CD4-positive, alpha-beta T cell treated with Interleukin-6 at 100 ng/mL for 8 hours (primary cell): ENCODE data around the gene SWT1.
A peak's percentile ranks its signal among the peaks of the same experiment; 100 is the strongest.

Experiments
- DNase-seq: peaks from one replicate; pipeline ENCODE4 v3.0.0-alpha.2; 2020; ENCODE audit warnings: mixed read lengths, low spot score

SWT1 gene

GRCh38 chr1:185156854-185157598 lies at the start of gene SWT1, which contains the start of gene TRMT1L:
Gene SWT1 (plus strand): TSS chr1:185157167. CDS start chr1:185160842, 3,675 bp downstream.
Gene TRMT1L (minus strand): TSS chr1:185156953. CDS start chr1:185156712, 241 bp downstream.
- peak; percentile 98 for DNase-seq

- DNase-seq, result no peak
Observed at GRCh38 chr1:185108321-185108720, 48.6 kb upstream of the SWT1 start.

GRCh38 chr1:185110145-185110544 lies 46.8 kb upstream of the SWT1 start:
- DNase-seq, result no peak

GRCh38 chr1:185111873-185112272 lies 45.1 kb upstream of the SWT1 start:
- no peak for DNase-seq

GRCh38 chr1:185112356-185112755 lies 44.6 kb upstream of the SWT1 start:
- no peak for DNase-seq

GRCh38 chr1:185129708-185130107 lies 27.3 kb upstream of the SWT1 start:
- no peak for DNase-seq

- DNase-seq, result no peak
Observed at GRCh38 chr1:185132534-185132933, 24.4 kb upstream of the SWT1 start.

GRCh38 chr1:185137896-185138545 lies 18.9 kb upstream of the SWT1 start:
- no peak for DNase-seq

- DNase-seq, result no peak
Observed at GRCh38 chr1:185139246-185139645, 17.7 kb upstream of the SWT1 start.

- DNase-seq, result no peak
Observed at GRCh38 chr1:185144233-185144632, 12.7 kb upstream of the SWT1 start.

GRCh38 chr1:185151215-185151614 lies 5.8 kb upstream of the SWT1 start:
- no peak for DNase-seq

GRCh38 chr1:185152187-185152767 lies 4.7 kb upstream of the SWT1 start:
- no peak for DNase-seq

GRCh38 chr1:185154912-185155513 lies 2.0 kb upstream of the SWT1 start:
- DNase-seq, result no peak

- no peak for DNase-seq
Observed at GRCh38 chr1:185155600-185156287, 1.2 kb upstream of the SWT1 start.

- DNase-seq, result no peak
Observed at GRCh38 chr1:185156288-185156853, 596 bp upstream of the SWT1 start.

GRCh38 chr1:185157599-185158412 lies 839 bp downstream of the SWT1 start:
- no peak for DNase-seq

GRCh38 chr1:185158800-185159199 lies 1.8 kb downstream of the SWT1 start:
- no peak for DNase-seq

- DNase-seq, result no peak
Observed at GRCh38 chr1:185159966-185160365, 3.0 kb downstream of the SWT1 start.

GRCh38 chr1:185162491-185162890 lies 5.5 kb downstream of the SWT1 start:
- no peak for DNase-seq

GRCh38 chr1:185166106-185166505 lies 9.1 kb downstream of the SWT1 start:
- DNase-seq, result no peak

GRCh38 chr1:185170291-185170848 lies 13.4 kb downstream of the SWT1 start:
- peak; percentile 49 for DNase-seq
